HEK293 (cell line): ENCODE results near the gene RPS6KB2.

Experiments used
- ATF2 ChIP-seq: fragments of 450-650 bp; formaldehyde crosslinking; IDR thresholded peaks from 2 replicates; pipeline ENCODE4 v1.5.1; 2016; ENCODE audit warnings: missing biosample characterization, missing genetic modification characterization, low read depth
- SCRT1 ChIP-seq: fragments of 450-650 bp; formaldehyde crosslinking; IDR thresholded peaks from 2 replicates; pipeline ENCODE4 v1.5.1; 2016; ENCODE audit warnings: missing biosample characterization, missing genetic modification characterization, borderline replicate concordance
- SETDB1 ChIP-seq: IDR thresholded peaks from one replicate; pipeline ENCODE4 v1.6.1; 2017; ENCODE audit warnings: mild to moderate bottlenecking, low read length, moderate library complexity, mixed read lengths; ENCODE audit not compliant: insufficient read length
- TSHZ1 ChIP-seq: fragments of 450-650 bp; formaldehyde crosslinking; IDR thresholded peaks from 2 replicates; pipeline ENCODE4 v1.5.1; 2016; ENCODE audit warnings: missing biosample characterization, missing genetic modification characterization, borderline replicate concordance
- ZBTB11 ChIP-seq: fragments of 450-650 bp; formaldehyde crosslinking; conservative IDR thresholded peaks from 2 replicates; pipeline ENCODE4 v1.5.1; 2016; ENCODE audit warnings: low read depth, missing biosample characterization, missing genetic modification characterization
- ZNF174 ChIP-seq: fragments of 450-650 bp; formaldehyde crosslinking; IDR thresholded peaks from 2 replicates; pipeline ENCODE4 v1.5.0; 2017; ENCODE audit warnings: missing biosample characterization, mild to moderate bottlenecking, missing genetic modification characterization
- ZNF221 ChIP-seq: fragments of 450-650 bp; formaldehyde crosslinking; IDR thresholded peaks from 2 replicates; pipeline ENCODE4 v1.5.1; 2017; ENCODE audit warnings: missing biosample characterization, missing genetic modification characterization, borderline replicate concordance
- ZNF513 ChIP-seq: fragments of 450-650 bp; IDR thresholded peaks from 2 replicates; pipeline ENCODE4 v1.5.1; 2018; ENCODE audit warnings: missing biosample characterization, missing genetic modification characterization
- ZNF514 ChIP-seq: fragments of 450-650 bp; formaldehyde crosslinking; IDR thresholded peaks from 2 replicates; pipeline ENCODE4 v1.5.1; 2016; ENCODE audit warnings: missing biosample characterization, missing genetic modification characterization
- ZNF544 ChIP-seq: fragments of 450-650 bp; formaldehyde crosslinking; IDR thresholded peaks from 2 replicates; pipeline ENCODE4 v1.5.0; 2017; ENCODE audit warnings: missing biosample characterization, missing genetic modification characterization
- ZNF549 ChIP-seq: fragments of 450-650 bp; IDR thresholded peaks from 2 replicates; pipeline ENCODE4 v1.5.1; 2018; ENCODE audit warnings: missing biosample characterization, missing genetic modification characterization, mild to moderate bottlenecking, inconsistent platforms, moderate library complexity
- ZNF623 ChIP-seq: fragments of 450-650 bp; formaldehyde crosslinking; IDR thresholded peaks from 2 replicates; pipeline ENCODE4 v1.5.1; 2016; ENCODE audit warnings: missing biosample characterization, missing genetic modification characterization
- ZNF692 ChIP-seq: fragments of 450-650 bp; formaldehyde crosslinking; IDR thresholded peaks from 2 replicates; pipeline ENCODE4 v1.5.1; 2016; ENCODE audit warnings: missing biosample characterization, missing genetic modification characterization

Gene RPS6KB2

GRCh38 chr11:67379061-67380058, 48.9 kb upstream of the RPS6KB2 start (continued):
- TF ChIP-seq ATF2 (tag by site-specific recombination) (no peak), ZNF544 (no peak), ZNF174 (tag by site-specific recombination) (no peak), SCRT1 (no peak), ZNF549 (tag by site-specific recombination) (no peak), SETDB1 (no peak), ZNF514 (tag by site-specific recombination) (no peak), ZNF623 (no peak), ZNF692 (tag by site-specific recombination) (no peak), TSHZ1 (tag by site-specific recombination) (no peak), ZBTB11 (tag by site-specific recombination) (no peak), ZNF513 (tag by site-specific recombination) (no peak), ZNF221 (tag by site-specific recombination) (no peak)
